ENCODE data around the gene ICAM4.
"Not testable (repeated sequence)": the region's sequence is repeated elsewhere in the genome, so short reads cannot be mapped to it uniquely, and the experiment has no call there.

The ICAM4 gene

GRCh38 chr19:10269333-10270179, 17.2 kb upstream of the ICAM4 start:
- peak; percentile 87 for DNase-seq

DNA sequence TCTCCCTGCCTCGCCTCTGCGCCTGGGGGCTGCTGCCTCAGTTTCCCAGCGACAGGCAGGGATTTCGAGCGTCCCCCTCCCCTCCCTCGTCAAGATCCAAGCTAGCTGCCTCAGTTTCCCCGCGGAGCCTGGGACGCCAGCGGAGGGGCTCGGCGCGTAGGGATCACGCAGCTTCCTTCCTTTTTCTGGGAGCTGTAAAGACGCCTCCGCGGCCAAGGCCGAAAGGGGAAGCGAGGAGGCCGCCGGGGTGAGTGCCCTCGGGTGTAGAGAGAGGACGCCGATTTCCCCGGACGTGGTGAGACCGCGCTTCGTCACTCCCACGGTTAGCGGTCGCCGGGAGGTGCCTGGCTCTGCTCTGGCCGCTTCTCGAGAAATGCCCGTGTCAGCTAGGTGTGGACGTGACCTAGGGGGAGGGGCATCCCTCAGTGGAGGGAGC, 16.6 kb upstream of the ICAM4 start:
- peak; percentile 72 for DNase-seq

DNA sequence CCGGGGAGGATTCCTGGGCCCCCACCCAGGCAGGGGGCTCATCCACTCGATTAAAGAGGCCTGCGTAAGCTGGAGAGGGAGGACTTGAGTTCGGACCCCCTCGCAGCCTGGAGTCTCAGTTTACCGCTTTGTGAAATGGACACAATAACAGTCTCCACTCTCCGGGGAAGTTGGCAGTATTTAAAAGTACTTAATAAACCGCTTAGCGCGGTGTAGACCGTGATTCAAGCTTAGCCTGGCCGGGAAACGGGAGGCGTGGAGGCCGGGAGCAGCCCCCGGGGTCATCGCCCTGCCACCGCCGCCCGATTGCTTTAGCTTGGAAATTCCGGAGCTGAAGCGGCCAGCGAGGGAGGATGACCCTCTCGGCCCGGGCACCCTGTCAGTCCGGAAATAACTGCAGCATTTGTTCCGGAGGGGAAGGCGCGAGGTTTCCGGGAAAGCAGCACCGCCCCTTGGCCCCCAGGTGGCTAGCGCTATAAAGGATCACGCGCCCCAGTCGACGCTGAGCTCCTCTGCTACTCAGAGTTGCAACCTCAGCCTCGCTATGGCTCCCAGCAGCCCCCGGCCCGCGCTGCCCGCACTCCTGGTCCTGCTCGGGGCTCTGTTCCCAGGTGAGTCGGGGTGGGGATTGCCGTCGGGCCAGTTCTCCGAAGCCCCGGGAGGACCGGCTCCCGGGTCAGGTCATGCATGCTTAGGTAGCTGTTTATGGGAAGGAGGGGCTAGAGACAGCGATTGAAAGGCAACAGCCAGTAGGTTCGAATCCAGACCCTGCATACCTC, 15.9 kb upstream of the ICAM4 start, which contains the start of gene ICAM1:
Gene ICAM1, plus strand, starts transcription at position 505 of the 779 bp plus-strand sequence. Its CDS starts 40 bp downstream, at position 545.
- DNase-seq: peak; percentile 72

DNA sequence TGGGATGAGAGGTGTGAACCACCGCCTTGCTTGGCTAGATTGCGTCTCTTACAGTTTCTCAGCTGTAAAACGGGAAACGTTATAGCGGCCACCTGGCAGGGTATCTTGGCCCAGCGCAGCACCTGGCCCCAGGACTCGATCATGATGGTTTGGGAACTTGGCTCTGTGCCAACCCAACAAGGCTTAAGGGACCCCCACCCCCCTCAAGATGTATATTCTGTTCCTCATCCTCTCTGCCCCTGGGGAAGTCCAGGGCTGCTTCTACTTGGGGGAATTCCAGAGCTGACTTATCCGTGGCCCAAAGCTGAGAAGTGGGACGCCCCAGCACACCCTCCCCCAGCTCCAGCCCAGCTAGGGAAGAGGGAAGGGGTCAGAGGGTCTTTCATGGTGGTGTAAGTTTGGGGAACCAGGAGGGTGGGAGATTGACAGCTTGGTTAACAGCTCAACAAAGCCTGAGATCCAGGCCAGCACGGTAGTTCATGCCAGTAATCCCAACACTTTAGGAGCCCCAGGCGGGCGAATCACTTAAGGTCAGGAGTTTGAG, 15.1 kb upstream of the ICAM4 start:
- peak; percentile 38 for DNase-seq

DNA sequence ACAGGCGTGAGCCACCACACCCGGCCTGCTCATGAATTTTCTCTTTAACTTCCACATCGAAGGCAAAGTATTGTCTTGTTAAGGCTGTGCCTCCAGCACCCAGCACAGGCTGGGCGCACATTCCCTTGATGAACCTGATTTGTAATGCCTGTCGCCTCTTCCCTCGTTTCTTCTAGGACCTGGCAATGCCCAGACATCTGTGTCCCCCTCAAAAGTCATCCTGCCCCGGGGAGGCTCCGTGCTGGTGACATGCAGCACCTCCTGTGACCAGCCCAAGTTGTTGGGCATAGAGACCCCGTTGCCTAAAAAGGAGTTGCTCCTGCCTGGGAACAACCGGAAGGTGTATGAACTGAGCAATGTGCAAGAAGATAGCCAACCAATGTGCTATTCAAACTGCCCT, 12.2 kb upstream of the ICAM4 start:
- no peak for DNase-seq

DNA sequence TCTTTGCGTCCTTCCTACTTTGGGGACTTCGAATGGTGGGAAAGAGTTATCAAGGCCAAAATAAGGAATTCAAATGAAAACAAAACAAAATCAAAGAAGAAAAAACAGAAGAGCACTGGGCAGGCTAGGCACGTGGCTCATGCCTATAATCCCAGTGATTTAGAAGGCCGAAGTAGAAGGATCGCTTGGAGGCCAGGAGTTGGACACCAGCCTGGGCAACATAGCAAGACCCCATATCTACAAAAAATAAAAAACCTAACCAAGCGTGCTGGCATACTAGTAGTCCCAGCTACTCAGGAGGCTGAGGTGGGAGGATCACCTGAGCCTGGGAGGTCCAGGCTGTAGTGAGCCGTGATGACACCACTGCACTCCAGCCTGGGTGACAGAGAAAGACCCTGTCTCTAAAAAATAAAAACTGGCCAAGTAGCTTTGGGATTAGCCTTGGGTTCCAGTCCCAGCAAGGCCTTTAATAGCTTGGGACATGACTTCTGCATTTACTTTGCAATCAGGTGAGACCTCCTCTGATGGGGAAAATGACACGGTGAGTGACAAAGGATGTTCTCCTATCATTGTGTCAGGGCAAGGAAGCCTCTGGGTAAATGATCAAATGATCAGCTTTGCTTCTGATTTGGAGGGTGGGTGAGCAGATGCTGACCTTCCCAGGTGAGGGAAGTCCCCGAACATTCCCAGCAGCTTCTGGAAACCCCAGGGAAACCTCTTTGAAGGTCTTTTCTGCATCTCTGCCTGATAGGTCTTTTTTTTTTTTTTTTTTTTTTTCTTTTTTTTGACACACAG, 8.8 kb upstream of the ICAM4 start:
- DNase-seq: no peak

DNA sequence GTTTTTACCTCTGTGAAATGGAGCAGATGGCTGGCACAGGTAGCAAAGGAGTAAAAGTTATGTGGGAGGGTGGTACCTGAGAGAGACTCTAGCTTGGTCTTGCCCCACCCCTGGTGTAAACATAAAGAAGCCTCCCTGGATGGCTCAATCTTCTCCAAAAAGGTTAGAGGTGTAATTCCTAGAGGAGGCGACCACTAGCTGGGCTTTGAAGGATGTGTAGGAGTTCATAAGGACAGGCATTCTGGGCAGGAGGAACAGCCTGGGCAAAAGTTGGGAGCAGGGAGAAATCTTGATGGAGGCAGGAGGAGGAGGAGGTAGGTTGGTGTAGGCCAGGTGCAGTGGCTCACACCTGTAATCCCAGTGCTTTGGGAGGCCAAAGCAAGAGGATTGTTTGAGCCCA, 7.8 kb upstream of the ICAM4 start:
- DNase-seq: no peak

GRCh38 chr19:10279737-10280442, 6.9 kb upstream of the ICAM4 start:
- peak; percentile 17 for DNase-seq

- not testable (repeated sequence) for DNase-seq
These were observed 4.7 kb upstream of the ICAM4 start for GRCh38 chr19:10282043-10282442.

DNA sequence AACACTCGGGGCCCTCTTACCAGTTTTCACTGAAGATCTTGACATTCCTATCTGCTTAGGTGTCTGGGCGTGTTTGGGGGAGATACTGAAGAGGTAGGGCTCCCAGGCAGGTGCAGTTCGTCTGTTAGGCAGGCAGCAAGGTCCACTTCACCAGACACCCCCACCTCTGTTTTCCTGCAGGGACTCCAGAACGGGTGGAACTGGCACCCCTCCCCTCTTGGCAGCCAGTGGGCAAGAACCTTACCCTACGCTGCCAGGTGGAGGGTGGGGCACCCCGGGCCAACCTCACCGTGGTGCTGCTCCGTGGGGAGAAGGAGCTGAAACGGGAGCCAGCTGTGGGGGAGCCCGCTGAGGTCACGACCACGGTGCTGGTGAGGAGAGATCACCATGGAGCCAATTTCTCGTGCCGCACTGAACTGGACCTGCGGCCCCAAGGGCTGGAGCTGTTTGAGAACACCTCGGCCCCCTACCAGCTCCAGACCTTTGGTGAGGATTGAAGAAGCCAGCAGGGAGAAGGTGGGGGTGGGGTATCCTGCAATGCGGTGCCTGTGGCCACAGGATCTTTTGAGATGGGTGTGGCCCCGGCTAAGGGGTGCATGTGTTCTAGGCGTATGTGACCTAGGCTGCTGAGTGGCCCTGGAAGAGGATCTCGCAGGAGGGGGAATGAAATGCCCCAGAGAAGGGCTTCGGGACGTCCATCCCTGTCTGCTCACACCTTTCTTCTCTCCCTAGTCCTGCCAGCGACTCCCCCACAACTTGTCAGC, 3.3 kb upstream of the ICAM4 start:
- DNase-seq: no peak

DNA sequence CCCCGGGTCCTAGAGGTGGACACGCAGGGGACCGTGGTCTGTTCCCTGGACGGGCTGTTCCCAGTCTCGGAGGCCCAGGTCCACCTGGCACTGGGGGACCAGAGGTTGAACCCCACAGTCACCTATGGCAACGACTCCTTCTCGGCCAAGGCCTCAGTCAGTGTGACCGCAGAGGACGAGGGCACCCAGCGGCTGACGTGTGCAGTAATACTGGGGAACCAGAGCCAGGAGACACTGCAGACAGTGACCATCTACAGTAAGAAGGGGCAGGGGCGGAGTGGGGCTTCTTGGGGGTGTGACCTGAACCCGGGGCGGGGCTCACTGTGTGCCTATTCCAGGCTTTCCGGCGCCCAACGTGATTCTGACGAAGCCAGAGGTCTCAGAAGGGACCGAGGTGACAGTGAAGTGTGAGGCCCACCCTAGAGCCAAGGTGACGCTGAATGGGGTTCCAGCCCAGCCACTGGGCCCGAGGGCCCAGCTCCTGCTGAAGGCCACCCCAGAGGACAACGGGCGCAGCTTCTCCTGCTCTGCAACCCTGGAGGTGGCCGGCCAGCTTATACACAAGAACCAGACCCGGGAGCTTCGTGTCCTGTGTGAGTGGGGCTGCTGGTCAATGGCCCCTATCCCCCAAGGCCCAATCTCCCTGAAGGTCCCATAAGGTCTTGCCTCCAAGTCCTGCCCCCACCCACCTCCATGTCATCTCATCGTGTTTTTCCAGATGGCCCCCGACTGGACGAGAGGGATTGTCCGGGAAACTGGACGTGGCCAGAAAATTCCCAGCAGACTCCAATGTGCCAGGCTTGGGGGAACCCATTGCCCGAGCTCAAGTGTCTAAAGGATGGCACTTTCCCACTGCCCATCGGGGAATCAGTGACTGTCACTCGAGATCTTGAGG, 2.4 kb upstream of the ICAM4 start:
- no peak for DNase-seq

- DNase-seq: no peak
These were observed 1.8 kb upstream of the ICAM4 start for GRCh38 chr19:10284960-10285278.

- no peak for DNase-seq
These were observed 1.4 kb upstream of the ICAM4 start for GRCh38 chr19:10285393-10285792.

DNA sequence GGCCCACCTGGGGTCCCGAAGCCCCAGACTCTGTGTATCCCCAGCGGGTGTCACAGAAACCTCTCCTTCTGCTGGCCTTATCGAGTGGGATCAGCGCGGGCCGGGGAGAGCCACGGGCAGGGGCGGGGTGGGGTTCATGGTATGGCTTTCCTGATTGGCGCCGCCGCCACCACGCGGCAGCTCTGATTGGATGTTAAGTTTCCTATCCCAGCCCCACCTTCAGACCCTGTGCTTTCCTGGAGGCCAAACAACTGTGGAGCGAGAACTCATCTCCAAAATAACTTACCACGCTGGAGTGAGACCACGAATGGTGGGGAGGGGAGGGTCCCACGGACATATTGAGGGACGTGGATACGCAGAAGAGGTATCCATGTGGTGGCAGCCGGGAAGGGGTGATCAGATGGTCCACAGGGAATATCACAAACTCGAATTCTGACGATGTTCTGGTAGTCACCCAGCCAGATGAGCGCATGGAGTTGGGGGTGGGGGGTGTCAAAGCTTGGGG, 2.0 kb downstream of the ICAM4 start:
- DNase-seq: no peak

GRCh38 chr19:10289167-10289835, 2.5 kb downstream of the ICAM4 start:
- DNase-seq: peak; percentile 64

GRCh38 chr19:10289836-10290356, 3.1 kb downstream of the ICAM4 start, which contains the start of gene ICAM5:
TSS of gene ICAM5 (plus strand) at chr19:10289952. CDS start at chr19:10290044, 92 bp downstream.
- peak; percentile 31 for DNase-seq

GRCh38 chr19:10290357-10290875, 3.7 kb downstream of the ICAM4 start:
- DNase-seq: no peak

DNA sequence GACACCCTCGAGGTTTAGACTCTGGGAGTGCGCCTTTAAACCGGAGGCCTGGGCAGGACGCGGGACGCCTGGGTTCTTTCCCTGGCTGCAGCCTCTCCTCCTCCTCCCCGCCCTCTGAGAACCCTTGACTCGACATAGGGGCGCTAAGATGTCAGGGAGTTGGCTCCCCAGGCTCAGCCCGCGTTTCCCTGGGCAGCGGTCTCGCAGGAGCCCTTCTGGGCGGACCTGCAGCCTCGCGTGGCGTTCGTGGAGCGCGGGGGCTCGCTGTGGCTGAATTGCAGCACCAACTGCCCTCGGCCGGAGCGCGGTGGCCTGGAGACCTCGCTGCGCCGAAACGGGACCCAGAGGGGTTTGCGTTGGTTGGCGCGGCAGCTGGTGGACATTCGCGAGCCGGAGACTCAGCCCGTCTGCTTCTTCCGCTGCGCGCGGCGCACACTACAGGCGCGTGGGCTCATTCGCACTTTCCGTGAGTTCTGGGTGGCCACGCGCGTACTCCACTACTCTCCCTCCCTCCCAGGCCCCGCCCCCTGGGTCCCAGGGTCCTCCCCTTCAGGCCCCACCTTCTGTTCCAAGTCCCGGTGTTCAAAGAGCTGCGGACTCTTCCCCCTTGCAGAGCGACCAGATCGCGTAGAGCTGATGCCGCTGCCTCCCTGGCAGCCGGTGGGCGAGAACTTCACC, 4.3 kb downstream of the ICAM4 start:
- DNase-seq: peak; percentile 47
